ENCODE measurements around the gene USP25.

Gene USP25

DNA sequence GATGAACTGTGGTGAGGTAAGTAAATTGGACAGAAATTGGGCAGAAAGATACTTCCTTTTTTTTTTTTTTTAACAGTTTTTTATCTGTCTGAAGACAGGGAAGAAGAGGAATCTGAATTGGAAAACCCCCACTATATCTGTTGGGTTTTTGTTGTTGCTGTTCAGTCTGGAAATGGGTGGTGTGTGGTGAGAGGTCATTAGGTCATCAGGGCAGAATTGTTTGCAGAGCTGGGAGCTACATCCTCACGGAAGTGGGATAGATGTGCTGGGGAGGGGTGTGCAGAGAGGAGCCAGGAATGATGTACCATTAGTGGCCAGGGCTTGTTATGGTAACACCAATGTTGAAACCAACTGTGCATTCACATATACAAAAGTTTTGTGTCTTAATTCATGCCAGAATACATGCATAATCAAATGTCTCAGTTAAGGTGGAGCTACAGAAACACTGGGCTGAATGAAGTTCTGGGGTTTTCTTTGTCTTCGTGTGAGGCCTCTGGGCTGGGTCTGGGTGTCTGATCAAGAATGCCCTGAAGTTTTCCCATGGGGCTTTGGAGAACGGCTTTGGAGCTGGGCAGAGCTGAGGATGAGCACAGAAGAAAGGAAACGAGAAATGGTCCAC, 12.4 kb downstream of the USP25 start:
- Histone ChIP-seq H3K23ac (ENCODE audit: low read length) (no peak overlapping the region), H2AK5ac (ENCODE audit: low read length) (no peak overlapping the region), H4K5ac (ENCODE audit: low read length) (no peak overlapping the region), H2BK120ac (ENCODE audit: low read depth, low read length) (no peak overlapping the region), H3K36me3 (ENCODE audit: control insufficient read depth, insufficient read depth, low read length) (no peaks in the 10 kb centered on the region), H3K4me2 (ENCODE audit: low read length) (no peak overlapping the region), H3K79me1 (ENCODE audit: low read length) (peaks cover 15% of the 10 kb centered on the region), H3K79me2 (ENCODE audit: control insufficient read depth, insufficient read depth, low read length) (peaks cover 70% of the 10 kb centered on the region), H2BK15ac (replicated peaks; ENCODE audit: low read depth) (no peak overlapping the region), H3K27me3 (ENCODE audit: insufficient read depth, low read length, poor library complexity) (no peaks in the 10 kb centered on the region), H3K4me1 (ENCODE audit: control insufficient read depth, low read depth, low read length) (peaks cover 11% of the 10 kb centered on the region), H4K8ac (ENCODE audit: low read depth, low read length) (no peak overlapping the region), H3K4me3 (ENCODE audit: low read length) (no peak overlapping the region), H3K56ac (ENCODE audit: low read length) (no peak overlapping the region), H3K27ac (ENCODE audit: low read depth, low read length) (no peak overlapping the region), H3K18ac (ENCODE audit: low read length) (no peak overlapping the region), H3K4ac (ENCODE audit: low read depth, low read length) (no peak overlapping the region), H2BK5ac (ENCODE audit: low read length) (no peak overlapping the region), H3K9ac (ENCODE audit: low read length) (no peak overlapping the region)
- WGBS (ENCODE audit: extremely low coverage, insufficient coverage, low lambda C conversion rate) = no CpG with 5 or more reads among the region's 4 CpGs
- no peak for DNase-seq

- Histone ChIP-seq H4K5ac (ENCODE audit: low read length) (no peak overlapping the region), H2BK120ac (ENCODE audit: low read depth, low read length) (no peak overlapping the region), H3K23ac (ENCODE audit: low read length) (no peak overlapping the region), H2BK15ac (replicated peaks; ENCODE audit: low read depth) (no peak overlapping the region), H3K18ac (ENCODE audit: low read length) (no peak overlapping the region), H2AK5ac (ENCODE audit: low read length) (no peak overlapping the region), H3K4me1 (ENCODE audit: control insufficient read depth, low read depth, low read length) (peaks cover 11% of the 10 kb centered on the region), H2BK5ac (ENCODE audit: low read length) (no peak overlapping the region), H3K79me1 (ENCODE audit: low read length) (peaks cover 15% of the 10 kb centered on the region), H3K4ac (ENCODE audit: low read depth, low read length) (no peak overlapping the region), H3K4me3 (ENCODE audit: low read length) (no peak overlapping the region), H3K36me3 (ENCODE audit: control insufficient read depth, insufficient read depth, low read length) (no peaks in the 10 kb centered on the region), H3K9ac (ENCODE audit: low read length) (no peak overlapping the region), H3K79me2 (ENCODE audit: control insufficient read depth, insufficient read depth, low read length) (peaks cover 71% of the 10 kb centered on the region), H3K27ac (ENCODE audit: low read depth, low read length) (no peak overlapping the region), H3K27me3 (ENCODE audit: insufficient read depth, low read length, poor library complexity) (no peaks in the 10 kb centered on the region), H3K4me2 (ENCODE audit: low read length) (no peak overlapping the region), H3K56ac (ENCODE audit: low read length) (no peak overlapping the region), H4K8ac (ENCODE audit: low read depth, low read length) (no peak overlapping the region)
- no peak for DNase-seq
- no CpG with 5 or more reads among the region's 13 CpGs for WGBS (ENCODE audit: extremely low coverage, insufficient coverage, low lambda C conversion rate)
Observed at GRCh38 chr21:15742694-15743093, 12.9 kb downstream of the USP25 start.

GRCh38 chr21:15743593-15743992, 13.8 kb downstream of the USP25 start:
- Histone ChIP-seq H3K4me1 (ENCODE audit: control insufficient read depth, low read depth, low read length) (peaks cover 11% of the 10 kb centered on the region), H3K4me2 (ENCODE audit: low read length) (no peak overlapping the region), H3K4me3 (ENCODE audit: low read length) (no peak overlapping the region), H4K8ac (ENCODE audit: low read depth, low read length) (no peak overlapping the region), H2AK5ac (ENCODE audit: low read length) (no peak overlapping the region), H2BK5ac (ENCODE audit: low read length) (no peak overlapping the region), H3K79me2 (ENCODE audit: control insufficient read depth, insufficient read depth, low read length) (peaks cover 76% of the 10 kb centered on the region), H3K27ac (ENCODE audit: low read depth, low read length) (no peak overlapping the region), H4K5ac (ENCODE audit: low read length) (no peak overlapping the region), H2BK120ac (ENCODE audit: low read depth, low read length) (no peak overlapping the region), H3K9ac (ENCODE audit: low read length) (no peak overlapping the region), H3K27me3 (ENCODE audit: insufficient read depth, low read length, poor library complexity) (no peaks in the 10 kb centered on the region), H3K18ac (ENCODE audit: low read length) (no peak overlapping the region), H3K4ac (ENCODE audit: low read depth, low read length) (no peak overlapping the region), H2BK15ac (replicated peaks; ENCODE audit: low read depth) (no peak overlapping the region), H3K36me3 (ENCODE audit: control insufficient read depth, insufficient read depth, low read length) (no peaks in the 10 kb centered on the region), H3K23ac (ENCODE audit: low read length) (no peak overlapping the region), H3K56ac (ENCODE audit: low read length) (no peak overlapping the region), H3K79me1 (ENCODE audit: low read length) (peaks cover 15% of the 10 kb centered on the region)
- no peak for DNase-seq
- no CpG with 5 or more reads among the region's 4 CpGs for WGBS (ENCODE audit: extremely low coverage, insufficient coverage, low lambda C conversion rate)

GRCh38 chr21:15744926-15745325, 15.1 kb downstream of the USP25 start:
- H4K5ac ChIP-seq (ENCODE audit: low read length) = no peak overlapping the region
- no peak overlapping the region for H3K18ac ChIP-seq (ENCODE audit: low read length)
- H3K27me3 ChIP-seq (ENCODE audit: insufficient read depth, low read length, poor library complexity) = no peaks in the 10 kb centered on the region
- H3K36me3 ChIP-seq (ENCODE audit: control insufficient read depth, insufficient read depth, low read length) = no peaks in the 10 kb centered on the region
- H3K56ac ChIP-seq (ENCODE audit: low read length) = no peak overlapping the region
- no peak overlapping the region for H3K9ac ChIP-seq (ENCODE audit: low read length)
- H3K79me2 ChIP-seq (ENCODE audit: control insufficient read depth, insufficient read depth, low read length) = peaks cover 74% of the 10 kb centered on the region
- no peak overlapping the region for H3K27ac ChIP-seq (ENCODE audit: low read depth, low read length)
- no peak for DNase-seq
- H3K4ac ChIP-seq (ENCODE audit: low read depth, low read length) = no peak overlapping the region
- H3K79me1 ChIP-seq (ENCODE audit: low read length) = peaks cover 13% of the 10 kb centered on the region
- H2AK5ac ChIP-seq (ENCODE audit: low read length) = no peak overlapping the region
- no peak overlapping the region for H2BK120ac ChIP-seq (ENCODE audit: low read depth, low read length)
- no peak overlapping the region for H3K23ac ChIP-seq (ENCODE audit: low read length)
- no peak overlapping the region for H2BK5ac ChIP-seq (ENCODE audit: low read length)
- no peak overlapping the region for H2BK15ac ChIP-seq (replicated peaks; ENCODE audit: low read depth)
- H3K4me2 ChIP-seq (ENCODE audit: low read length) = no peak overlapping the region
- WGBS (ENCODE audit: extremely low coverage, insufficient coverage, low lambda C conversion rate) = no CpG with 5 or more reads among the region's 4 CpGs
- H3K4me3 ChIP-seq (ENCODE audit: low read length) = no peak overlapping the region
- H4K8ac ChIP-seq (ENCODE audit: low read depth, low read length) = no peak overlapping the region
- peaks cover 7% of the 10 kb centered on the region for H3K4me1 ChIP-seq (ENCODE audit: control insufficient read depth, low read depth, low read length)

DNA sequence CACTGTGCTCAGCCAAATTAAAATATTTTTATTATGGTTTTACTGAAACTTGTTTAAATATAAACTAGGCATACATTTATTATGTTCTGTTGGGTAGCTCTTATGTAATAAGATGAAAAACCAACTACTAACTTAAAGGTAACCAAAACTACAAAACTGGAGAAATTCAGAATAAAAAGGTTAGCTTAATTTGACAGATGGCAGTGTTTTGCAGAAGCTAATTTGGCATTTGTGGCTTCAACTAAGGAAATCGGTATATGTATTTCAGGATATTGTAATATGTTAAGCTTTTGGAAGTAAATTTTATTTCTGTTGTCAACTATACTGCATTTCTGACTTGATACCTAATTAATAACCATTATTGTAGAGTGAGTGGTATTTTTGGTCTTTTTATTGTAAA, 18.8 kb downstream of the USP25 start:
- Histone ChIP-seq H3K27ac (ENCODE audit: low read depth, low read length) (no peak overlapping the region), H3K4ac (ENCODE audit: low read depth, low read length) (no peak overlapping the region), H3K9ac (ENCODE audit: low read length) (no peak overlapping the region), H4K5ac (ENCODE audit: low read length) (no peak overlapping the region), H3K4me1 (ENCODE audit: control insufficient read depth, low read depth, low read length) (no peaks in the 10 kb centered on the region), H2BK15ac (replicated peaks; ENCODE audit: low read depth) (no peak overlapping the region), H3K36me3 (ENCODE audit: control insufficient read depth, insufficient read depth, low read length) (no peaks in the 10 kb centered on the region), H3K23ac (ENCODE audit: low read length) (no peak overlapping the region), H2AK5ac (ENCODE audit: low read length) (no peak overlapping the region), H4K8ac (ENCODE audit: low read depth, low read length) (no peak overlapping the region), H3K79me1 (ENCODE audit: low read length) (peaks cover 3% of the 10 kb centered on the region), H3K79me2 (ENCODE audit: control insufficient read depth, insufficient read depth, low read length) (peaks cover 54% of the 10 kb centered on the region), H3K56ac (ENCODE audit: low read length) (no peak overlapping the region), H2BK120ac (ENCODE audit: low read depth, low read length) (no peak overlapping the region), H3K18ac (ENCODE audit: low read length) (no peak overlapping the region), H2BK5ac (ENCODE audit: low read length) (no peak overlapping the region), H3K4me3 (ENCODE audit: low read length) (no peak overlapping the region), H3K27me3 (ENCODE audit: insufficient read depth, low read length, poor library complexity) (no peaks in the 10 kb centered on the region), H3K4me2 (ENCODE audit: low read length) (no peak overlapping the region)
- no CpG with 5 or more reads among the region's 1 CpG for WGBS (ENCODE audit: extremely low coverage, insufficient coverage, low lambda C conversion rate)
- DNase-seq = no peak

Data from mesendoderm (in vitro differentiated cells).